ENCODE data around the gene FLG2. TPM values are rescaled to one million over a fixed set of nuclear protein-coding genes. Genes with fewer than 3 reads are reported as not detected.
"Not testable (repeated sequence)": the region's sequence is repeated elsewhere in the genome, so short reads cannot be mapped to it uniquely, and the experiment has no call there.

The FLG2 gene
- total RNA-seq, 1 experiment from 2014 or later: not detected

- Histone ChIP-seq H3K27ac (no peak overlapping the region), H3K4me3 (no peak overlapping the region), H3F3A (ENCODE audit: insufficient read depth, low read depth) (no peaks in the 10 kb centered on the region), H3K4me2 (no peak overlapping the region), H4K20me1 (ENCODE audit: insufficient read depth) (no peaks in the 10 kb centered on the region), H3K36me3 (ENCODE audit: low read depth) (no peaks in the 10 kb centered on the region), H3K9me3 (ENCODE audit: insufficient read depth, low read depth) (no peaks in the 10 kb centered on the region), H2AFZ (no peak overlapping the region), H3K9me2 (ENCODE audit: insufficient read depth) (no peaks in the 10 kb centered on the region), H3K27me3 (ENCODE audit: insufficient read depth, low read depth) (peaks cover 52% of the 10 kb centered on the region), H3K79me2 (ENCODE audit: low read depth) (no peaks in the 10 kb centered on the region), H3K4me1 (replicated peaks; ENCODE audit: insufficient read depth) (no peaks in the 10 kb centered on the region)
- intact Hi-C loops (cut with micrococcal nuclease; ENCODE audit: unreplicated experiment): no loop called here
- DNase-seq: no peak
- no peak for TF ChIP-seq CTCF (conservative IDR thresholded peaks at IDR 0.05)
- no peak for TF ChIP-seq EZH2 (IDR thresholded peaks at IDR 0.05; ENCODE audit: low read depth)
- CTCF ChIA-PET: no interaction called here
- no TSS peak for BruUV-seq (replicated peaks)
- POLR2A ChIA-PET (ENCODE audit: unreplicated experiment): no interaction called here
Measured at GRCh38 chr1:152313970-152314369, 45.8 kb downstream of the FLG2 start.

GRCh38 chr1:152313319-152313801 lies 46.4 kb downstream of the FLG2 start:
- Histone ChIP-seq H3K9me3 (ENCODE audit: insufficient read depth, low read depth) (no peaks in the 10 kb centered on the region), H3K9me2 (ENCODE audit: insufficient read depth) (no peaks in the 10 kb centered on the region), H3K4me1 (replicated peaks; ENCODE audit: insufficient read depth) (no peaks in the 10 kb centered on the region), H3K36me3 (ENCODE audit: low read depth) (no peaks in the 10 kb centered on the region), H3K27ac (no peak overlapping the region), H4K20me1 (ENCODE audit: insufficient read depth) (no peaks in the 10 kb centered on the region), H2AFZ (no peak overlapping the region), H3K79me2 (ENCODE audit: low read depth) (no peaks in the 10 kb centered on the region), H3F3A (ENCODE audit: insufficient read depth, low read depth) (no peaks in the 10 kb centered on the region), H3K27me3 (ENCODE audit: insufficient read depth, low read depth) (peaks cover 59% of the 10 kb centered on the region), H3K4me2 (no peak overlapping the region), H3K4me3 (no peak overlapping the region)
- DNase-seq: no peak
- TF ChIP-seq CTCF (conservative IDR thresholded peaks at IDR 0.05) (no peak), EZH2 (IDR thresholded peaks at IDR 0.05; ENCODE audit: low read depth) (no peak)
- intact Hi-C loops (cut with micrococcal nuclease; ENCODE audit: unreplicated experiment): no loop called here
- no TSS peak for BruUV-seq (replicated peaks)
- CTCF ChIA-PET: no interaction called here
- POLR2A ChIA-PET (ENCODE audit: unreplicated experiment): no interaction called here

- BruUV-seq (replicated peaks); H4K20me1 ChIP-seq (ENCODE audit: insufficient read depth); H3F3A ChIP-seq (ENCODE audit: insufficient read depth, low read depth); H3K9me2 ChIP-seq (ENCODE audit: insufficient read depth); H3K9me3 ChIP-seq (ENCODE audit: insufficient read depth, low read depth); H3K4me1 ChIP-seq (replicated peaks; ENCODE audit: insufficient read depth); DNase-seq; H3K36me3 ChIP-seq (ENCODE audit: low read depth); H3K27ac ChIP-seq; POLR2A ChIA-PET (ENCODE audit: unreplicated experiment); CTCF ChIA-PET; H3K79me2 ChIP-seq (ENCODE audit: low read depth); H3K4me3 ChIP-seq; H2AFZ ChIP-seq; intact Hi-C loops (cut with micrococcal nuclease; ENCODE audit: unreplicated experiment); H3K4me2 ChIP-seq: not testable (repeated sequence)
- peaks cover 61% of the 10 kb centered on the region for H3K27me3 ChIP-seq (ENCODE audit: insufficient read depth, low read depth)
Measured at GRCh38 chr1:152312169-152312568, 47.6 kb downstream of the FLG2 start.

GRCh38 chr1:152309955-152310354 lies 49.9 kb downstream of the FLG2 start:
- Histone ChIP-seq H2AFZ (no peak overlapping the region), H3K4me1 (replicated peaks; ENCODE audit: insufficient read depth) (no peaks in the 10 kb centered on the region), H3F3A (ENCODE audit: insufficient read depth, low read depth) (no peaks in the 10 kb centered on the region), H3K4me2 (no peak overlapping the region), H3K9me3 (ENCODE audit: insufficient read depth, low read depth) (no peaks in the 10 kb centered on the region), H3K9me2 (ENCODE audit: insufficient read depth) (no peaks in the 10 kb centered on the region), H3K27ac (no peak overlapping the region), H4K20me1 (ENCODE audit: insufficient read depth) (no peaks in the 10 kb centered on the region), H3K27me3 (ENCODE audit: insufficient read depth, low read depth) (peaks cover 65% of the 10 kb centered on the region), H3K79me2 (ENCODE audit: low read depth) (no peaks in the 10 kb centered on the region), H3K4me3 (no peak overlapping the region), H3K36me3 (ENCODE audit: low read depth) (no peaks in the 10 kb centered on the region)
- ChIA-PET POLR2A (ENCODE audit: unreplicated experiment) (no interaction called here), CTCF (no interaction called here)
- intact Hi-C loops (cut with micrococcal nuclease; ENCODE audit: unreplicated experiment): no loop called here
- no peak for TF ChIP-seq CTCF (conservative IDR thresholded peaks at IDR 0.05)
- no peak for TF ChIP-seq EZH2 (IDR thresholded peaks at IDR 0.05; ENCODE audit: low read depth)
- BruUV-seq (replicated peaks): no TSS peak
- DNase-seq: no peak

GRCh38 chr1:152309320-152309901 lies 50.4 kb downstream of the FLG2 start:
- H2AFZ ChIP-seq; CTCF ChIA-PET; H3K36me3 ChIP-seq (ENCODE audit: low read depth); H3K27ac ChIP-seq; H3K79me2 ChIP-seq (ENCODE audit: low read depth); DNase-seq; H3K9me3 ChIP-seq (ENCODE audit: insufficient read depth, low read depth); POLR2A ChIA-PET (ENCODE audit: unreplicated experiment); intact Hi-C loops (cut with micrococcal nuclease; ENCODE audit: unreplicated experiment); H3F3A ChIP-seq (ENCODE audit: insufficient read depth, low read depth); H3K4me3 ChIP-seq; H3K4me2 ChIP-seq; H3K4me1 ChIP-seq (replicated peaks; ENCODE audit: insufficient read depth); BruUV-seq (replicated peaks); H3K9me2 ChIP-seq (ENCODE audit: insufficient read depth); H4K20me1 ChIP-seq (ENCODE audit: insufficient read depth): not testable (repeated sequence)
- peaks cover 68% of the 10 kb centered on the region for H3K27me3 ChIP-seq (ENCODE audit: insufficient read depth, low read depth)
